ENCODE results near the gene TEX22. TPM values are rescaled to one million over a fixed set of nuclear protein-coding genes. Genes with fewer than 3 reads are reported as not detected.

The TEX22 gene
- total RNA-seq, 2 donors from 2014 or later = 0.33 TPM; not detected in 1

GRCh38 chr14:105368426-105368825 is 29.9 kb upstream of the TEX22 start:
- WGBS, 2 donors = 93 to 94% methylated on average over 18 to 19 of the region's 20 CpGs
- no peak for ATAC-seq
- intact Hi-C loops (cut with DNase I) = loop anchor here (5.0 kb wide), 1 partner anchor 119 kb away; the partner anchor contains the start of gene CRIP1

DNA sequence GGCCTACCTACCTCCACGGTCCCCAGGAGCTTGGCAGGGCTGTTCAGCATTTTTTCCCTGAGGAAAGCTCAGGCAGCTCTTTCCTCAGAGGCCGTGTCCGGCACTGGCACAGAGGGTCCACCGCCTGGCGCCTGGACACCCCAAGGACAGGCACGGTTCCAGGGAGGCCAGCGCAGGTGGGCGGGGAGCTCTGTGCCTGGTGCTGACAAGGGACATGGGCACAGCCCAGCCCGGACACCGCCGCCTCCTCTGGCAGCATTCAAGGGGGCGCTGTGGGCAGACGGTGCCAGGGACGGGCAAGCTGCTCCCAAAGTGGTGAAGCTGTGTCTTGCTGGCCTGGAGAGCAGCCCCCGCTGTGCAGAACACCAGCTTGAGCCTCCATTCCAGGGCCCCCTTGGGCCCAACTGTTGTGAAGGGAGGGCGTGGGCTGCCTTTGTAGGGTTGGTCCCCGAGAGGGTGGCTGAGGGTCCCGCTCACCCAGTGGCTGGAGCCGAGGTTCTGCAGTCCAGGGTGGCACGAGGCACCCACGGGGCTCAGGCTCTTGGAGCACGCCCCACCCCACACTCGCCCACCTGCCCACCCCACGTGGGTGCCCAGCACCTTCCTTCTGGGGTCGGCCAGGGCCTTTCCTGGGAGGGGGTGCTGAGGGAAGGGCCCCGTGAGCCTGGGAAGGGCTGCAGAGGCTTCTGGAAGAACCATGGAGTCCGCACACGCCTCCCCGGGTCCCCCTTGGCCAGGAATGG is 29.3 kb upstream of the TEX22 start:
- TF ChIP-seq, protein P1, sequence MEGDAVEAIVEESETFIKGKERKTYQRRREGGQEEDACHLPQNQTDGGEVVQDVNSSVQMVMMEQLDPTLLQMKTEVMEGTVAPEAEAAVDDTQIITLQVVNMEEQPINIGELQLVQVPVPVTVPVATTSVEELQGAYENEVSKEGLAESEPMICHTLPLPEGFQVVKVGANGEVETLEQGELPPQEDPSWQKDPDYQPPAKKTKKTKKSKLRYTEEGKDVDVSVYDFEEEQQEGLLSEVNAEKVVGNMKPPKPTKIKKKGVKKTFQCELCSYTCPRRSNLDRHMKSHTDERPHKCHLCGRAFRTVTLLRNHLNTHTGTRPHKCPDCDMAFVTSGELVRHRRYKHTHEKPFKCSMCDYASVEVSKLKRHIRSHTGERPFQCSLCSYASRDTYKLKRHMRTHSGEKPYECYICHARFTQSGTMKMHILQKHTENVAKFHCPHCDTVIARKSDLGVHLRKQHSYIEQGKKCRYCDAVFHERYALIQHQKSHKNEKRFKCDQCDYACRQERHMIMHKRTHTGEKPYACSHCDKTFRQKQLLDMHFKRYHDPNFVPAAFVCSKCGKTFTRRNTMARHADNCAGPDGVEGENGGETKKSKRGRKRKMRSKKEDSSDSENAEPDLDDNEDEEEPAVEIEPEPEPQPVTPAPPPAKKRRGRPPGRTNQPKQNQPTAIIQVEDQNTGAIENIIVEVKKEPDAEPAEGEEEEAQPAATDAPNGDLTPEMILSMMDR (IDR thresholded peaks at IDR 0.05) = no peak
- TF ChIP-seq POLR2A (IDR thresholded peaks at IDR 0.05) = no peak

More at GRCh38 chr14:105368426-105368825, 29.9 kb upstream of the TEX22 start:
- TF ChIP-seq, protein P1 (IDR thresholded peaks at IDR 0.05) = no peak
- TF ChIP-seq POLR2A (IDR thresholded peaks at IDR 0.05) = no peak
- Histone ChIP-seq H3K27ac (no peak overlapping the region), H3K4me1 (no peaks in the 10 kb centered on the region), H3K4me3 (no peak overlapping the region), H3K27me3 (no peaks in the 10 kb centered on the region), H3K9me3 (no peaks in the 10 kb centered on the region), H3K36me3 (replicated peaks in 1 of 2; ENCODE audit: insufficient read depth in 1 of 2, low read depth in 2 of 2) (peaks cover 0 to 2% of the 10 kb centered on the region in 2 donors)
- no peak for DNase-seq

DNA sequence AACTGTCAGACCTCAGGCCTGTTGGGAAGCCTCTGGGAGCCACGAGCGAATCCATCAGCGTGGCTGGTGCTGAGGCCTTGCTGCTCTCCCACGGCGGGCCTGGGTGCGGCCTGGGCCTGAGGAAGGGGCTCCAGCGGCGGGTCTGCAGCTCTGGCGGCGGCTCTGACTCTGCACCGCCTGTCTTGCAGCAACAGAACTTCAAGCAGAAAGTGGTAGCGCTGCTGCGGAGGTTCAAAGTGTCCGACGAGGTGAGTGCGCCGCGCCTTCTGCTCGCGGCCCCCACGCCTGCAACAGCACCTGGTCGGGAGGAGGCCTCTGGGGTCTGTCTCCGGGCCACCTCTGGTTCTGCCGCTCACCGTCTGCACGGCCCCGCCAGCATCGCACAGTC is 28.7 kb upstream of the TEX22 start:
- no peaks in the 10 kb centered on the region for H3K27me3 ChIP-seq
- no peak overlapping the region for H3K27ac ChIP-seq
- intact Hi-C loops (cut with DNase I) = loop anchor here (5.0 kb wide), 1 partner anchor 118 kb away; the partner anchor contains the start of gene CRIP1
- ATAC-seq (no peak), DNase-seq (no peak)
- WGBS, 2 donors = 93 to 95% methylated on average over 18 to 20 of the region's 28 CpGs
- no peaks in the 10 kb centered on the region for H3K9me3 ChIP-seq
- H3K36me3 ChIP-seq (replicated peaks in 1 of 2; ENCODE audit: insufficient read depth in 1 of 2, low read depth in 2 of 2) = peaks cover 0 to 2% of the 10 kb centered on the region in 2 donors
- no peak overlapping the region for H3K4me3 ChIP-seq
- H3K4me1 ChIP-seq = no peaks in the 10 kb centered on the region
- TF ChIP-seq POLR2A (IDR thresholded peaks at IDR 0.05) = no peak
- TF ChIP-seq, protein P1 (IDR thresholded peaks at IDR 0.05) = no peak

More for the DNA sequence above, 29.3 kb upstream of the TEX22 start:
- no peaks in the 10 kb centered on the region for H3K27me3 ChIP-seq
- H3K27ac ChIP-seq = no peak overlapping the region
- intact Hi-C loops (cut with DNase I) = loop anchor here (5.0 kb wide), 1 partner anchor 118 kb away; the partner anchor contains the start of gene CRIP1
- no peak overlapping the region for H3K4me3 ChIP-seq
- 82 to 90% methylated on average over 6 to 25 of the region's 29 CpGs for WGBS, 2 donors
- DNase-seq (no peak), ATAC-seq (no peak)
- H3K4me1 ChIP-seq = no peaks in the 10 kb centered on the region
- peaks cover 0 to 2% of the 10 kb centered on the region in 2 donors for H3K36me3 ChIP-seq (replicated peaks in 1 of 2; ENCODE audit: insufficient read depth in 1 of 2, low read depth in 2 of 2)
- no peaks in the 10 kb centered on the region for H3K9me3 ChIP-seq

GRCh38 chr14:105374389-105374788 is 23.9 kb upstream of the TEX22 start:
- H3K4me3 ChIP-seq = no peak overlapping the region
- WGBS, 2 donors = 90 to 92% methylated on average over 10 to 11 of the region's 11 CpGs
- no peaks in the 10 kb centered on the region for H3K27me3 ChIP-seq
- no peaks in the 10 kb centered on the region for H3K4me1 ChIP-seq
- no peak for TF ChIP-seq POLR2A (IDR thresholded peaks at IDR 0.05)
- TF ChIP-seq, protein P1 (IDR thresholded peaks at IDR 0.05) = no peak
- no peaks in the 10 kb centered on the region for H3K9me3 ChIP-seq
- H3K27ac ChIP-seq = no peak overlapping the region
- DNase-seq (no peak), ATAC-seq (no peak)
- no peaks in the 10 kb centered on the region for H3K36me3 ChIP-seq (replicated peaks in 1 of 2; ENCODE audit: insufficient read depth in 1 of 2, low read depth in 2 of 2)
- intact Hi-C loops (cut with DNase I) = no loop called here

Measured in body of pancreas (tissue), 4 donors.